Activated CD4-positive, CD25-positive, alpha-beta regulatory T cell (primary cell): ENCODE measurements around the gene CYBC1.
A peak's percentile ranks its signal among the peaks of the same experiment; 100 is the strongest.

ENCODE experiments used
- DNase-seq, 4 experiments: peaks; one replicate each; lab custom pipeline; 2025; lab: John Stamatoyannopoulos, UW

CYBC1 gene

GRCh38 chr17:82408288-82408937 is 42.1 kb downstream of the CYBC1 start:
- no peak for DNase-seq

GRCh38 chr17:82407255-82407654 is 43.3 kb downstream of the CYBC1 start:
- DNase-seq: no peak

- DNase-seq: no peak
Observed at GRCh38 chr17:82406131-82406671, 44.4 kb downstream of the CYBC1 start.

GRCh38 chr17:82405051-82405450 is 45.5 kb downstream of the CYBC1 start:
- no peak for DNase-seq

- DNase-seq: no peak
Observed at GRCh38 chr17:82403662-82404660, 46.6 kb downstream of the CYBC1 start.

GRCh38 chr17:82402865-82403264 is 47.7 kb downstream of the CYBC1 start:
- no peak for DNase-seq

- peak in 1 of 4 experiments; percentile 21 for DNase-seq
Observed at GRCh38 chr17:82400830-82401229, 49.7 kb downstream of the CYBC1 start.

GRCh38 chr17:82400206-82400605 is 50.3 kb downstream of the CYBC1 start:
- no peak for DNase-seq

- no peak for DNase-seq
Observed at GRCh38 chr17:82399601-82400101, 50.9 kb downstream of the CYBC1 start.

- DNase-seq: no peak
Observed at GRCh38 chr17:82399041-82399441, 51.5 kb downstream of the CYBC1 start.

- DNase-seq: no peak
Observed at GRCh38 chr17:82397449-82398335, 52.9 kb downstream of the CYBC1 start.

- no peak for DNase-seq
Observed at GRCh38 chr17:82396601-82397435, 53.7 kb downstream of the CYBC1 start.

GRCh38 chr17:82394278-82394677 is 56.3 kb downstream of the CYBC1 start:
- no peak for DNase-seq

- DNase-seq: no peak
Observed at GRCh38 chr17:82392941-82393340, 57.6 kb downstream of the CYBC1 start.
